GM23338 (cell line): ENCODE measurements around the gene WDR37. TPM values are rescaled to one million over a fixed set of nuclear protein-coding genes. Genes with fewer than 3 reads are reported as not detected.

ENCODE experiments used
- ATAC-seq: fragments of 200-7000 bp; cut with Tn5 transposase; 3 replicates; pipeline ENCODE4 v1.9.1; 2020
- DNase-seq: peaks from one replicate; pipeline ENCODE4 v3.0.0-alpha.2; 2015; ENCODE audit warnings: low spot score
- H2AFZ ChIP-seq: fragments of 200-600 bp; sonication (generic); 2 replicates; pipeline ENCODE4 v1.8.0; 2016; ENCODE audit warnings: antibody characterized with exemption, mild to moderate bottlenecking, moderate library complexity
- H3F3A ChIP-seq: fragments of 200-600 bp; sonication (generic); replicated peaks from 2 replicates; pipeline ENCODE4 v1.8.0; 2017; ENCODE audit warnings: antibody characterized with exemption, mixed run types, low read depth
- H3K27ac ChIP-seq: fragments of 200-600 bp; sonication (generic); 2 replicates; pipeline ENCODE4 v1.6.1; 2016; ENCODE audit warnings: low read depth
- H3K27me3 ChIP-seq: fragments of 200-600 bp; sonication (generic); 2 replicates; pipeline ENCODE4 v1.8.0; 2016; ENCODE audit warnings: mild to moderate bottlenecking, mixed run types, moderate library complexity; ENCODE audit not compliant: insufficient read depth
- H3K36me3 ChIP-seq: fragments of 200-600 bp; sonication (generic); 2 replicates; pipeline ENCODE4 v1.8.0; 2016; ENCODE audit warnings: mild to moderate bottlenecking; ENCODE audit not compliant: insufficient read depth
- H3K4me1 ChIP-seq: fragments of 200-600 bp; sonication (generic); 2 replicates; pipeline ENCODE4 v1.8.0; 2016; ENCODE audit warnings: mild to moderate bottlenecking, moderate library complexity; ENCODE audit not compliant: insufficient read depth
- H3K4me2 ChIP-seq: fragments of 200-600 bp; sonication (generic); 2 replicates; pipeline ENCODE4 v1.7.1; 2017; ENCODE audit warnings: mixed run types
- H3K4me3 ChIP-seq: fragments of 200-600 bp; sonication (generic); 2 replicates; pipeline ENCODE4 v1.6.1; 2016; ENCODE audit warnings: mixed run types
- H3K79me2 ChIP-seq: fragments of 200-600 bp; sonication (generic); replicated peaks from 2 replicates; pipeline ENCODE4 v1.8.0; 2017; ENCODE audit warnings: mild to moderate bottlenecking; ENCODE audit not compliant: insufficient read depth
- H3K9me2 ChIP-seq: fragments of 200-600 bp; sonication (generic); 2 replicates; pipeline ENCODE4 v1.8.0; 2017; ENCODE audit not compliant: insufficient read depth
- H4K20me1 ChIP-seq: fragments of 200-600 bp; sonication (generic); replicated peaks from 2 replicates; pipeline ENCODE4 v1.8.0; 2017; ENCODE audit warnings: mild to moderate bottlenecking; ENCODE audit not compliant: insufficient read depth
- H3K27ac Mint-ChIP-seq: 2 replicates; pipeline ENCODE4 v1.8.0; 2020; ENCODE audit warnings: inconsistent platforms, mild to moderate bottlenecking, moderate library complexity, mixed read lengths
- H3K27me3 Mint-ChIP-seq: 3 replicates; pipeline ENCODE4 v1.8.0; 2022; ENCODE audit warnings: low read depth, mild to moderate bottlenecking, moderate library complexity, mixed read lengths, inconsistent platforms; ENCODE audit not compliant: insufficient read depth, poor library complexity
- H3K36me3 Mint-ChIP-seq: 3 replicates; pipeline ENCODE4 v1.8.0; 2021; ENCODE audit warnings: low read depth, mild to moderate bottlenecking, inconsistent platforms, moderate library complexity, mixed read lengths
- H3K4me1 Mint-ChIP-seq: 3 replicates; pipeline ENCODE4 v1.8.0; 2020; ENCODE audit warnings: mild to moderate bottlenecking, inconsistent platforms, mixed read lengths
- H3K4me3 Mint-ChIP-seq: 3 replicates; pipeline ENCODE4 v1.8.0; 2021; ENCODE audit warnings: moderate library complexity, mild to moderate bottlenecking, inconsistent platforms, mixed read lengths
- H3K9me3 Mint-ChIP-seq: 3 replicates; pipeline ENCODE4 v1.8.0; 2020; ENCODE audit warnings: moderate library complexity, mild to moderate bottlenecking, inconsistent platforms, mixed read lengths
- CREB1 ChIP-seq: fragments of 250-450 bp; sonication (Bioruptor Pico); IDR thresholded peaks from 2 replicates; pipeline ENCODE4 v1.5.0; 2020; ENCODE audit warnings: low read depth, mild to moderate bottlenecking, moderate library complexity
- EZH2 ChIP-seq: fragments of 200-600 bp; sonication (generic); IDR thresholded peaks from one replicate; pipeline ENCODE4 v1.8.0; 2017; ENCODE audit warnings: antibody characterized with exemption, mild to moderate bottlenecking, low read depth; ENCODE audit not compliant: unreplicated experiment
- EZH2phosphoT487 ChIP-seq: fragments of 200-600 bp; sonication (generic); IDR thresholded peaks from one replicate; pipeline ENCODE4 v1.8.1; 2018; ENCODE audit warnings: antibody characterized with exemption; ENCODE audit not compliant: unreplicated experiment
- JUNB ChIP-seq: IDR thresholded peaks from one replicate; pipeline ENCODE4 v1.6.1; 2016; ENCODE audit warnings: antibody characterized with exemption; ENCODE audit not compliant: unreplicated experiment
- NANOG ChIP-seq: IDR thresholded peaks from 2 replicates; pipeline ENCODE4 v1.6.1; 2016; ENCODE audit warnings: antibody characterized with exemption, borderline replicate concordance
- POLR2AphosphoS5 ChIP-seq: IDR thresholded peaks from 2 replicates; pipeline ENCODE4 v1.6.1; 2016; ENCODE audit warnings: antibody characterized with exemption, low read depth
- REST ChIP-seq: IDR thresholded peaks from one replicate; pipeline ENCODE4 v1.6.1; 2018; ENCODE audit warnings: antibody characterized with exemption; ENCODE audit not compliant: unreplicated experiment
- STAT1 ChIP-seq: IDR thresholded peaks from one replicate; pipeline ENCODE4 v1.6.1; 2016; ENCODE audit warnings: antibody characterized with exemption; ENCODE audit not compliant: unreplicated experiment
- ZNF114 ChIP-seq: fragments of 250-450 bp; sonication (Bioruptor Pico); IDR thresholded peaks from 2 replicates; pipeline ENCODE4 v1.5.0; 2020; ENCODE audit warnings: mild to moderate bottlenecking, moderate library complexity
- ZNF331 ChIP-seq: fragments of 250-450 bp; sonication (Bioruptor Pico); IDR thresholded peaks from 2 replicates; pipeline ENCODE4 v1.5.0; 2020; ENCODE audit warnings: low read depth, mild to moderate bottlenecking, moderate library complexity
- polyA plus RNA-seq: library from polyadenylated mRNA; unstranded; fragments of >200 nt; fragmentation: Nextera tagmentation; extraction: Ambion mirVana; gene quantifications from 2 replicates; pipeline ENCODE4 v1.2.1, GENCODE V29; 2016
- total RNA-seq: library from RNA; depleted of rRNA; stranded (reverse); fragments of >200 nt; shearing (Covaris generic); gene quantifications from 2 replicates; pipeline ENCODE4 v1.2.3, GENCODE V29; 2014
- TF ChIP-seq, protein P1 (sequence below): IDR thresholded peaks from 2 replicates; pipeline ENCODE4 v1.6.1; 2016; ENCODE audit warnings: antibody characterized with exemption
- TF ChIP-seq, protein P2 (sequence below), 2 experiments: fragments of 200-600 bp in 1 of 2; sonication (generic) in 1 of 2; conservative IDR thresholded peaks; 2 replicates each; pipeline versions ENCODE4 v1.5.1 to v1.6.1; 2016 to 2017; ENCODE audit warnings: antibody characterized with exemption in 2 of 2, low read depth in 2 of 2, mild to moderate bottlenecking in 2 of 2, moderate library complexity in 1 of 2

The WDR37 gene
- total and polyA plus RNA-seq, 2 experiments from 2014 or later, result 6.0 to 10.2 TPM

DNA sequence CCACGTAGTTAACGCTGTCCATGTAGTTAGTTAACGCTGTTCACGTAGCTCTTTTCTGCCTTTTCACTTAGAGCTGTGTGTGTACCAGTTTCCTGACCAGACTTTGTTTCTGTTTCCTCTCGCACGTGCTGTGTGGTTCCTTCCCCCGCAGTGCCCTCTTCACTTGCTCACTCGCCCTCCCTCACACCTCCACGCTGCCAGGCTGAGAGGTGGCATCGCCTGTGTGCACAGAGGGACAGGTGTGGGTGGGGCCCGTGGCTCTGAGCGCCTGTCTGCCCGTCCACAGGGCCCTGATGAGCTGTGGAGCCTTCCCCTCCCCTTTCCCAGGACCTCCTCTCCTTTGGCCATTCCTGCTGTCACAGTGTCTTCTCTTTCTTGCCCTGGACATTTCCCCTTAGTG lies 30.6 kb downstream of the WDR37 start:
- H4K20me1 ChIP-seq, result peaks cover 14% of the 10 kb centered on the region; the same call in 1 of the 2 replicates
- no peaks in the 10 kb centered on the region for H3K9me2 ChIP-seq
- Mint-ChIP-seq H3K27me3 (peaks cover 10% of the 10 kb centered on the region), H3K27ac (no peak overlapping the region), H3K4me1 (no peaks in the 10 kb centered on the region), H3K9me3 (no peaks in the 10 kb centered on the region), H3K36me3 (peaks cover 43% of the 10 kb centered on the region), H3K4me3 (no peak overlapping the region)
- ATAC-seq (no peak), DNase-seq (no peak)
- H3K27me3 ChIP-seq, result no peaks in the 10 kb centered on the region
- no peak for TF ChIP-seq POLR2AphosphoS5
- TF ChIP-seq JUNB, result no peak
- TF ChIP-seq STAT1, result no peak
- TF ChIP-seq CREB1, result no peak
- no peak for TF ChIP-seq ZNF114 (CRISPR knock-in tag)
- TF ChIP-seq, protein P1, sequence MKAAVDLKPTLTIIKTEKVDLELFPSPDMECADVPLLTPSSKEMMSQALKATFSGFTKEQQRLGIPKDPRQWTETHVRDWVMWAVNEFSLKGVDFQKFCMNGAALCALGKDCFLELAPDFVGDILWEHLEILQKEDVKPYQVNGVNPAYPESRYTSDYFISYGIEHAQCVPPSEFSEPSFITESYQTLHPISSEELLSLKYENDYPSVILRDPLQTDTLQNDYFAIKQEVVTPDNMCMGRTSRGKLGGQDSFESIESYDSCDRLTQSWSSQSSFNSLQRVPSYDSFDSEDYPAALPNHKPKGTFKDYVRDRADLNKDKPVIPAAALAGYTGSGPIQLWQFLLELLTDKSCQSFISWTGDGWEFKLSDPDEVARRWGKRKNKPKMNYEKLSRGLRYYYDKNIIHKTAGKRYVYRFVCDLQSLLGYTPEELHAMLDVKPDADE, result no peak
- H3F3A ChIP-seq, result no peaks in the 10 kb centered on the region
- H3K79me2 ChIP-seq, result no peaks in the 10 kb centered on the region
- peaks cover 12% of the 10 kb centered on the region for H3K36me3 ChIP-seq
- H3K27ac ChIP-seq, result no peak overlapping the region
- H3K4me3 ChIP-seq, result no peak overlapping the region
- H3K4me2 ChIP-seq, result no peak overlapping the region
- H3K4me1 ChIP-seq, result no peaks in the 10 kb centered on the region
- H2AFZ ChIP-seq, result no peak overlapping the region

DNA sequence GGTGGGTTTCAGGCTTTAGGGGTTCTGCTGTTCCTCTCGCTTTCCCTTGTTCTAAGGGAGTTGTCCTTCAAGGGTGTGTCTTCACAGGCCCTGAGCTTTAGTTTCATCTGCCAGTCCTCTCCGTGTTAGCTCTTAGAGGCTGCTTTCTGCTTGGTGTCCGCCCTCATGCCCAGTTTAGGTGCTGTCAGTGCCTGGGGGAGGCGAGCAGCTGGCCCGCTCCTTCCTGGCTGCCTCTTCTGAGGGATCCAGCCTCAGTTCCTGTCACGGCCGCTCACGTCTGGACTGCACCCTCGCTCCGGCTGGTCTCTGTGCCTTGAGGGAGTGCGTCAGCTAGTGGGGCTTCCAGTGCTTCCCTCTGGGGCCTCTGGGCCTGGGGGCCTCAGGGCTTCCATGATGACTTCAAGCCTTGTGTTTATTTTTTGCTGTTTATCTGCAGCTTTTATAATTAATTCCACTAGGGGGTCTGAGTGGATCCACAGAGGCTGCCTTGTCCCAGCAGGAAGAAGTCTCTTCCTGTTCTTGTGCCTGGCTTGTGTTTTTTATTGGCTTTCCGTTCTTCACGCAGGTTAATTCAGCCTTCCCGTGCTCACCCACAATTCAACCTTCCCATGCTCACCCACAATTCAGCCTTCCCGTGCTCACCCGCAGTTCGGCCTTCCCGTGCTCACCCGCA lies 33.0 kb downstream of the WDR37 start:
- Histone ChIP-seq H3K4me1 (no peaks in the 10 kb centered on the region), H2AFZ (no peak overlapping the region), H3K9me2 (no peaks in the 10 kb centered on the region), H3K27me3 (no peaks in the 10 kb centered on the region), H3K27ac (no peak overlapping the region), H4K20me1 (peaks cover 10% of the 10 kb centered on the region; the same call in 1 of the 2 replicates), H3K4me3 (no peak overlapping the region), H3K36me3 (peaks cover 16% of the 10 kb centered on the region), H3F3A (no peaks in the 10 kb centered on the region), H3K79me2 (no peaks in the 10 kb centered on the region), H3K4me2 (no peak overlapping the region)
- ATAC-seq (no peak), DNase-seq (no peak)
- H3K27ac Mint-ChIP-seq, result peak overlapping the region; percentile 60
- no peaks in the 10 kb centered on the region for H3K9me3 Mint-ChIP-seq
- H3K36me3 Mint-ChIP-seq, result peaks cover 45% of the 10 kb centered on the region
- H3K4me1 Mint-ChIP-seq, result no peaks in the 10 kb centered on the region
- peaks cover 8% of the 10 kb centered on the region for H3K27me3 Mint-ChIP-seq
- no peak overlapping the region for H3K4me3 Mint-ChIP-seq
- TF ChIP-seq, protein P1, result no peak
- no peak for TF ChIP-seq JUNB
- TF ChIP-seq CREB1, result no peak
- no peak for TF ChIP-seq NANOG
- no peak for TF ChIP-seq EZH2
- TF ChIP-seq REST, result no peak
- no peak for TF ChIP-seq EZH2phosphoT487
- TF ChIP-seq ZNF331 (CRISPR knock-in tag), result no peak
- TF ChIP-seq, protein P2, sequence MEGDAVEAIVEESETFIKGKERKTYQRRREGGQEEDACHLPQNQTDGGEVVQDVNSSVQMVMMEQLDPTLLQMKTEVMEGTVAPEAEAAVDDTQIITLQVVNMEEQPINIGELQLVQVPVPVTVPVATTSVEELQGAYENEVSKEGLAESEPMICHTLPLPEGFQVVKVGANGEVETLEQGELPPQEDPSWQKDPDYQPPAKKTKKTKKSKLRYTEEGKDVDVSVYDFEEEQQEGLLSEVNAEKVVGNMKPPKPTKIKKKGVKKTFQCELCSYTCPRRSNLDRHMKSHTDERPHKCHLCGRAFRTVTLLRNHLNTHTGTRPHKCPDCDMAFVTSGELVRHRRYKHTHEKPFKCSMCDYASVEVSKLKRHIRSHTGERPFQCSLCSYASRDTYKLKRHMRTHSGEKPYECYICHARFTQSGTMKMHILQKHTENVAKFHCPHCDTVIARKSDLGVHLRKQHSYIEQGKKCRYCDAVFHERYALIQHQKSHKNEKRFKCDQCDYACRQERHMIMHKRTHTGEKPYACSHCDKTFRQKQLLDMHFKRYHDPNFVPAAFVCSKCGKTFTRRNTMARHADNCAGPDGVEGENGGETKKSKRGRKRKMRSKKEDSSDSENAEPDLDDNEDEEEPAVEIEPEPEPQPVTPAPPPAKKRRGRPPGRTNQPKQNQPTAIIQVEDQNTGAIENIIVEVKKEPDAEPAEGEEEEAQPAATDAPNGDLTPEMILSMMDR (conservative IDR thresholded peaks at IDR 0.05; ENCODE audit: low read depth in 2 of 2), result no peak
- no peak for TF ChIP-seq ZNF114 (CRISPR knock-in tag)
- no peak for TF ChIP-seq STAT1
